Measurements from ENCODE around the gene NMNAT3.

NMNAT3 gene

GRCh38 chr3:139675327-139675726, 2.4 kb downstream of the NMNAT3 start:
- no peak for DNase-seq (ENCODE audit: low read depth)

DNA sequence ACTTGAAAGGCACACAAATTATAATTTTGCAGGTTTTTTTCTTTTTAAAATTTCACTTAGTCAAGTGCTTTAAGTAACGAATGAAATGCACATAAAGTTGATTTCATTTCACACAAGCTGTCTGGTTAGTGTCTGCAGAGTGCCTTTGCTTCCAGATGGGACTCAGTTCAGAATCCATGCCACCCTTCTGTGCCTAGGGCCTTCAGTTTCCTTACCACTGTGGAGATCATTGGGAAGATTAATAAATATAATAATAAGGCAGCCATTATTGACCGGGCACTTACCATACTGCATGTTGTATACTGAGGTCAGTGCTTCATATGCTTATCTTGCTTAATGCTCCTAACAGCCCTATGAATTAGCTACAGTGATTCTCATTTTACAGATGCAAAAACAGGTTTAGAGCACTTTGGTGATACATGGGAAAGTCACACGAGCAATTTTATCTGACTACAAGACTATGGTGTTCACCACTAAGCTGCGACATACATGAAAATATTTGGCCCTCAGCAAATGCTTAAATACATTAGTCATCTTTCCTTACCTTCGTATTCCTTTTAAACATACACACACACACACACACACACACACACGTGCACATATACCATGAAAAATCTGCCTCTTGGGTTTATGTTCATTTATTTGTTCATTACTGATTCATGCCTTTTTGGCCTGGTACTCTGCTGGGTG, 3.1 kb downstream of the NMNAT3 start:
- no peak for DNase-seq (ENCODE audit: low read depth)

GRCh38 chr3:139672884-139673283, 4.9 kb downstream of the NMNAT3 start:
- no peak for DNase-seq (ENCODE audit: low read depth)

GRCh38 chr3:139671863-139672646, 5.7 kb downstream of the NMNAT3 start:
- no peak for DNase-seq (ENCODE audit: low read depth)

- no peak for DNase-seq (ENCODE audit: low read depth)
These were observed 6.7 kb downstream of the NMNAT3 start for GRCh38 chr3:139671107-139671506.

- no peak for DNase-seq (ENCODE audit: low read depth)
These were observed 7.6 kb downstream of the NMNAT3 start for GRCh38 chr3:139670196-139670595.

- no peak for DNase-seq (ENCODE audit: low read depth)
These were observed 9.4 kb downstream of the NMNAT3 start for GRCh38 chr3:139668332-139668731.

DNA sequence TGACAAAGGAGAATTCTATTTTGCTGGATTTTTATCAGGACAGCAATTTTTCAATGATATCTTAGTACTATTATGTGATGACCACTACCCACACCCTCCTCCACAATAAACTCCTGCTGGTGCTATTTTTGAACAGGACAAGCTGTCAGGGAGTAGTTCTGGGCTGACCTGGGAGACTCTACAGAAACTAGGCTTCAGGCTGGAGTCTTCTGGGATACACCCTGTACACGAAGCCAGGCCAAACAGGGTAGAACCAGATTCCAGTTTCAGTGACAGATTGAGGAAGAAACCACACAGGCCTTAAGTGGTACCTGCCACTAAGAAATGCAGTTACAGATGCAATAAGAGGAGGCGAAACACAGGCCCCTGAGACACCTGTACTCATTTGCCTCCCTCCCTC, 12.8 kb downstream of the NMNAT3 start:
- DNase-seq (ENCODE audit: low read depth), result no peak

GRCh38 chr3:139660269-139660668, 17.5 kb downstream of the NMNAT3 start:
- no peak for DNase-seq (ENCODE audit: low read depth)

DNA sequence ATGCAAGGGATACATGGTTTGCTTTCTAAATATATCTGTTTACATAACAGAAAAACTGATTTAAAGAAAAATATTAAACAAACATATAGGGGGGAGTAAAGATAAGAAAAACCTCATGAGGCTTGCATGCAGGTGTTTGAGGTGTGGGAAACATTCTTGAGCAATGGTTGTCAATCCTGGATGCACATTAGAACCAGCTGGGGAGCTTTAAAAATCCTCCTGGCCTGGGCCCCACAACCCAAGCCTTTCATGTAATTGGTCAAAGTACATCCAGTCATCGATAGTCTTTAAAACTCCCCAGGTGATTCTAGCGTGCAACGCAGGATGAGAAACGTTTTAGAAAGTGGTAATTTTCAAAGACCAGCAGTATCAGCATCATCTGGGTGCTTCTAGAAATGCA, 18.3 kb downstream of the NMNAT3 start:
- no peak for DNase-seq (ENCODE audit: low read depth)

DNA sequence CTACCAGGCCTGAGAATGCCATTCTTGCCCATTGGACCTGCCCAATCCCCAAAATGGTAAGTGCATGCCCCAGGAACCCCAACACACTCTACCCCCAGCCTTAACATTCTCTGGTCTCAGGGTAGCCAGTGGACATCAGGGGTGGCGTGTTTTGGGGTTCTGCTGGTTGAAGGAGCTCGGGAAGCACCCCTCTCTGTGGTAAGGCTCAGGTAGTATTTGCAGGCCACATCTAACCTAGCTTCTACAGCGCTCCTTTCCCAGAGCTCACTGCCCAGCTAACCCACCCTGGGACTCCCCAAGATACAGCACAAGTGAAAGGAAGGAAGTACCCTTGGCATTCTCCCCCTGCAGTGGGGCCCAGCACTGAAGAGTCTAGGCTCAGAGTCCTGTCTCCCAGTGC, 19.8 kb downstream of the NMNAT3 start:
- no peak for DNase-seq (ENCODE audit: low read depth)

DNA sequence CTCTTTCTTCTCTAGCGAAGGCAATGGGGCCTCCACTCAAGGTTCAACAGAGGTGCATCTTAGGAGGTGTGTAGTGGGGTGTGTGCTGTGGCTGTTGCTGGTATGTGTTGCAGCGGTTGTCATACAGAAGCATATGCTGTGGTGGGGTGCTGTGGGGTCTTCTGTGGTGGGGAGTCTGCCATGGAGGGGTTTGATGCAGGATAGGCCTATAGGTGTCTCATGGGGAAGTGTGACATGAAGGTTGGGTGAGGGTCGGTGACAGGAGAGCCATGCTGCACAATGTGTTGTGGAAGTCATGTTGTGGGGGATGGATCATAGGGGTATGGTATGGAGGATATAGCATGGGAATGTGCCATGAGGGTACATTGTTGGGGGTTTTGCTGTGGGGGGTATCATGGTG, 20.3 kb downstream of the NMNAT3 start:
- DNase-seq (ENCODE audit: low read depth), result no peak

DNA sequence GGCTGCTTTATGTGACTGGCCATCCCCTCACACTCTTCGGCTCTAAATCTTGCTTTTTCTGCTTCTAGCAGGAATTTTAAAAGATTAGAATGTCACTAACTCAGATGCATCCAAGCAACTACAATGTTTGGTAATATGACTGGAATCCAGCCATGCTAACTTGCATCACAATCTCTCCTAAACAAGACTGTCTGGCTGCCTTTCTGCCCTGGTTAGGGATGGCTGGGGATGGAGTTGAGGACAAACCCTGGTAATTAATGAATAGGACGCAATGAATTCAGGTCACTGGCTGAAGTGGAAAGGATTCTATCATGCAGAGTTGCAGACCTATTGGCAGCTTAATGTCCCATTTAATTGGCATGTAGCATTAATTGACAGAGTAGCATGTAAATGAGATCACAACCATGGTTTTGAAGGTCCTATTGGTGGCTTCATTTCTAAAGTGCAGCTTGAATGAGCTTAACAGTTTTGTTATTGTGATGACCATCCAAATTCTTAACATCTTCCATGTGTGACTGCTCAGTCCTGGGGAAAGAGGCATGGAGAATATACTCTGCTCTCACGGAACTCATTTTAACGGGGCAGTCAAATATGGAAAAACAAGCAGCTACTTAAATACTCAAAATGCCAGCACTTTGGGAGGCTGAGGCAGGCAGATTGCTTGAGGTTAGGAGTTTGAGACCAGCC, 21.7 kb downstream of the NMNAT3 start:
- no peak for DNase-seq (ENCODE audit: low read depth)

- DNase-seq (ENCODE audit: low read depth), result no peak
These were observed 23.0 kb downstream of the NMNAT3 start for GRCh38 chr3:139654637-139655365.

GRCh38 chr3:139653582-139653981, 24.2 kb downstream of the NMNAT3 start:
- no peak for DNase-seq (ENCODE audit: low read depth)

- no peak for DNase-seq (ENCODE audit: low read depth)
These were observed 25.2 kb downstream of the NMNAT3 start for GRCh38 chr3:139652561-139652960.

DNA sequence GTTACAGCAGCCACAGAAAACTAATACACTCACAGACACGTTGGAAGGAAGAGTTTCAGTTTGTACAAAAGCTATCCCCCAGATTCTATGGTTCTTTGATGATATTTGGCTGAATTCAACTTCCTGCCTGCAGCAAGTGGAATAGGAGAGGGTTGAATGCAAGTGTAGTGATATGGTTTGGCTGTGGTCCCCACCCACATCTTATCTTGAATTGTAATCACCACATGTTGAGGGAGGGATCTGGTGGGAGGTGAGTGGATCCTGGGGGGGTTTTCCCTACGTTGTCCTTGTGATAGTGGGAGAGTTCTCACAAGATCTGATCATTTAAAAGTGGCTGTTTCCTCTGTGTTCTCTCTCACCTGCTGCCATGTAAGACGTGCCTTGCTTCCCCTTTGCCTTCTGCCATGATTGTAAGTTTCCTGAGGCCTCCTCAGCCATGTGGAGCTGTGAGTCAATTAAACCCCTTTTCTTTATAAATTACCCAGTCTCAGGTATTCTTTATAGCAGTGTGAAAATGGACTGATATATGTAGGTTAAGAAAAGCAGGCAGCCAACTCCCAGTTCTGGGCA, 29.8 kb downstream of the NMNAT3 start:
- DNase-seq (ENCODE audit: low read depth), result no peak

- no peak for DNase-seq (ENCODE audit: low read depth)
These were observed 31.3 kb downstream of the NMNAT3 start for GRCh38 chr3:139646512-139646911.

DNA sequence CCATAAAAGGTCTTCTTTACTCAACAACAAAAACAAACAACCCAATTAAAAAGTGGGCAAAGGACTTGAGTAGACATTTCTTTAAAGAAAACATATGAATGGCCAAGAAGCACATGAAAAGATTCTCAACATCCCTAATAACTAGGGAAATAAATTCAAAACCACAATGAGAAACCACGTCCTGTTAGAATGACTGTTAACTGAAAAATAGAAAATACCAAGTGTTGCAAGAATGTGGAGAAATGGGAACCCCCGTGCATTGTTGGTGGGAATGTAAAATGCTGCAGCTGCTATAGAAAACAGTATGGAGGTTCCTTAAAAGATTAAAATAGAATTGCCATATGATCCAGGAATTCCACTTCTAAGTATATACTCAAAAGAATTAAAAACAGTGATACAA, 34.8 kb downstream of the NMNAT3 start:
- DNase-seq (ENCODE audit: low read depth), result no peak

- DNase-seq (ENCODE audit: low read depth), result no peak
These were observed 37.3 kb downstream of the NMNAT3 start for GRCh38 chr3:139640456-139640855.

DNA sequence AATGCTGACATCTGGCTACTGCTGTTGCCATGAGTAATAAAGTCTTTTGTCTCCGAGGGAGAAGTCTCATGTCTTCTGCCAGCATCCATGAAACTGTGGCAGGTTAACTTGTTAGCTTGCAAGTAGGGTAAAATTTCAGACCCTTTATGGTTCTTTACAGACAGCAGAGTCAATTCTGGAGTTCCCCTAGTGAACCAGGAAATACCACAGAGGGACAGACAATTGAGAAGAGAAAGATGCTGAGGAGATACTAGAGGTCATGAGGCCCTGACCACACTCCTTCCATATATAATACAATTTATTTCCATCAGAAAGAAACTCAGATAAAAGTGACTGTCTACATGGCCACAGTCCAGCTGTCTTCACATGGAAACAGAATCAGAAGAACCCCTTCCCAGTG, 38.1 kb downstream of the NMNAT3 start:
- DNase-seq (ENCODE audit: low read depth), result no peak

DNA sequence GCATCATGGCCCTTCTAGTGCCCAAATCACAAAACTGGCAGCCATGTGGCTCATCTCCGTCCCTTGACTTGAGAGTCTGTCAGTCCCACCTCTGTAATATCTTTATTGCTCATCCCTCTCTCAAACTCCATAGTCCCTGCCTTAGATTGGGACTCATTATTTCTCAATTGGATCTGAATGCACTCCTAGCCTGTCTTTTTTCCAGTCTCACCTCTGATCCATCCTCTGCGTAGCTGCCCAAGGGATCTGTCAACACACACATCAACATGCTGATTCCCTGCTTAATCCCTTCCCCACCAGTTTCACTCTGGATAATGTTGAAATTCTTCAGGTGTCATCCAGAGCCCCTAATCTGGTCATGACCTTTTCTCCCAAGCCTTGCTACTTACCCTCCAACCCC, 39.3 kb downstream of the NMNAT3 start:
- no peak for DNase-seq (ENCODE audit: low read depth)

All from T follicular helper cell (primary cell).